Lung (tissue), 12 donors: ENCODE measurements around the gene MARCHF10. TPM values are rescaled to one million over a fixed set of nuclear protein-coding genes. Genes with fewer than 3 reads are reported as not detected.
"Not testable (repeated sequence)": the region's sequence is repeated elsewhere in the genome, so short reads cannot be mapped to it uniquely, and the experiment has no call there.

Source experiments
- ATAC-seq: fragments of 200-7000 bp; cut with Tn5 transposase; one replicate; pipeline ENCODE4 v1.9.1; 2020; ENCODE audit warnings: moderate number of reproducible peaks; ENCODE audit not compliant: insufficient read depth, low FRiP score
- DNase-seq, 3 donors: peaks; one replicate each; pipeline ENCODE4 v3.0.0-alpha.2; 2013 to 2017
- H3K27ac ChIP-seq, 2 donors: one replicate each; pipeline ENCODE4 v1.5.1; 2013; ENCODE audit warnings: mild to moderate bottlenecking in 2 of 2, moderate library complexity in 2 of 2, control low read depth in 1 of 2, inconsistent platforms in 1 of 2, low read depth in 1 of 2, low read length in 1 of 2
- H3K27me3 ChIP-seq, 3 donors: one replicate each; pipeline ENCODE4 v1.5.1; 2013; ENCODE audit warnings: low read length in 2 of 3; ENCODE audit not compliant: control insufficient read depth in 3 of 3, insufficient read depth in 3 of 3
- H3K36me3 ChIP-seq, 4 donors: one replicate each; pipeline ENCODE4 v1.5.1; 2013; ENCODE audit warnings: low read length in 4 of 4, mild to moderate bottlenecking in 1 of 4, moderate library complexity in 1 of 4; ENCODE audit not compliant: control insufficient read depth in 4 of 4, insufficient read depth in 4 of 4
- H3K4me1 ChIP-seq, 5 donors: one replicate each; pipeline ENCODE4 v1.5.1; 2013; ENCODE audit warnings: low read length in 5 of 5, mild to moderate bottlenecking in 2 of 5, moderate library complexity in 1 of 5; ENCODE audit not compliant: control insufficient read depth in 5 of 5, insufficient read depth in 5 of 5
- H3K4me3 ChIP-seq: one replicate; pipeline ENCODE4 v1.5.1; 2013; ENCODE audit warnings: mild to moderate bottlenecking, control low read depth, moderate library complexity
- H3K9ac ChIP-seq, 2 donors: one replicate each; pipeline ENCODE4 v1.5.1; 2013; ENCODE audit warnings: low read length in 2 of 2, control low read depth in 1 of 2; ENCODE audit not compliant: insufficient read depth in 1 of 2
- H3K9me3 ChIP-seq, 4 donors: one replicate each; pipeline ENCODE4 v1.5.1; 2013; ENCODE audit warnings: low read length in 3 of 4, mild to moderate bottlenecking in 1 of 4, moderate library complexity in 1 of 4; ENCODE audit not compliant: control insufficient read depth in 4 of 4, insufficient read depth in 3 of 4
- CTCF ChIP-seq: IDR thresholded peaks from 2 replicates; pipeline ENCODE4 v1.5.1; 2012; ENCODE audit warnings: mild to moderate bottlenecking; ENCODE audit errors: control extremely low read depth, extremely low read depth
- WGBS, 2 donors: extraction: QIAGEN DNeasy Blood & Tissue Kit; methylation state at CpG; one replicate each; pipeline ENCODE4 v1.1.7; 2013; 5-methylcytosine and 5-hydroxymethylcytosine counted together
- polyA plus RNA-seq, 2 donors: library from polyadenylated mRNA; stranded (reverse); fragments of 200-250 nt; gene quantifications; one replicate each; pipeline ENCODE4 v1.2.1, GENCODE V29; 2013
- total RNA-seq, 2 donors: library from RNA; depleted of rRNA in 1 of 2; stranded (reverse); fragments of >200 nt in 1 of 2; gene quantifications; one replicate each; pipeline ENCODE4 v1.2.1, GENCODE V29; 2014 to 2021
- donor health status: control.
- donor health status: control.
- donor health status: Bipolar disorder and iron deficiency.
- donor health status: healthy.
- donor health status: DM: yes; HTN: yes; CAD: no.

Gene MARCHF10
- total and polyA plus RNA-seq, 4 donors, result 3.1 to 13.8 (median 7.5) TPM

- no peak for TF ChIP-seq CTCF
- H3K27me3 ChIP-seq, result no peaks in the 10 kb centered on the region
- ATAC-seq, result no peak
- no peaks in the 10 kb centered on the region for H3K4me1 ChIP-seq
- 93% methylated on average over 2 of the region's 2 CpGs for WGBS, 2 donors
- no peak overlapping the region for H3K4me3 ChIP-seq
- H3K27ac ChIP-seq, result no peak overlapping the region
- H3K9me3 ChIP-seq, result no peaks in the 10 kb centered on the region
- no peak overlapping the region for H3K9ac ChIP-seq
- no peaks in the 10 kb centered on the region for H3K36me3 ChIP-seq
- DNase-seq, result no peak
Observed at GRCh38 chr17:62787366-62787765, 20.7 kb downstream of the MARCHF10 start.

GRCh38 chr17:62786646-62787045 lies 21.5 kb downstream of the MARCHF10 start:
- ATAC-seq (no peak), DNase-seq (no peak)
- Histone ChIP-seq H3K27me3 (no peaks in the 10 kb centered on the region), H3K27ac (no peak overlapping the region), H3K4me1 (no peaks in the 10 kb centered on the region), H3K4me3 (no peak overlapping the region), H3K36me3 (no peaks in the 10 kb centered on the region), H3K9ac (no peak overlapping the region), H3K9me3 (no peaks in the 10 kb centered on the region)
- TF ChIP-seq CTCF, result no peak
- WGBS, 2 donors, result 86 to 95% methylated on average over 2 of the region's 2 CpGs

- not testable (repeated sequence) for DNase-seq, H3K27me3 ChIP-seq
- WGBS, 2 donors, result 90 to 97% methylated on average over 1 of the region's 1 CpG
Observed at GRCh38 chr17:62785983-62786382, 22.1 kb downstream of the MARCHF10 start.

GRCh38 chr17:62782730-62783270 lies 25.3 kb downstream of the MARCHF10 start:
- ATAC-seq, result no peak
- H3K9me3 ChIP-seq, result no peaks in the 10 kb centered on the region
- no peak for DNase-seq
- H3K4me3 ChIP-seq, result no peak overlapping the region
- H3K4me1 ChIP-seq, result no peaks in the 10 kb centered on the region
- H3K27ac ChIP-seq, result no peak overlapping the region
- no peaks in the 10 kb centered on the region for H3K36me3 ChIP-seq
- no peaks in the 10 kb centered on the region for H3K27me3 ChIP-seq
- WGBS, 2 donors, result 45 to 67% methylated on average over 1 of the region's 1 CpG
- TF ChIP-seq CTCF, result no peak
- H3K9ac ChIP-seq, result no peak overlapping the region

More at GRCh38 chr17:62785983-62786382, 22.1 kb downstream of the MARCHF10 start:
- not testable (repeated sequence) for ATAC-seq, H3K9me3 ChIP-seq, H3K27ac ChIP-seq, H3K36me3 ChIP-seq, H3K9ac ChIP-seq, H3K4me1 ChIP-seq, H3K4me3 ChIP-seq
